ENCODE results near the gene RAF1.

The RAF1 gene

DNA sequence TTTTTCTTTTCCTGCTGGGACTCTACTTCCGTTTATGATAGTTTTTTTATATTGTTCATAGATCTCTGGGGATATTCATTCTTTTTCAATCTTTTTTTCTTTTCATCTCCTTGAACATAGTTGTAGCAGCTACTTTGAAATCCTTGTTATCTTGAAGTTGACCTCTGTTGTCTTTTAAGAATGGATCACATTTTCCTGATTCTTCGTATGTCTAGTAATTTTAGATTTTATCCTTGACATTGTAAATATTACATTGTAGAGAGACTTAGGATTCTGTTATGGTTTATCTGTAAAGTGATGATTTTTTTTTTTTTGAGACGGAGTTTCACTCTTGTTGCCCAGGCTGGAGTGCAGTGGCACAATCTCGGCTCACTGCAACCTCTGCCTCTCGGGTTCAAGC lies 86.5 kb downstream of the RAF1 start:
- Histone ChIP-seq H3K9me3 (ENCODE audit: insufficient read depth, low read depth, low read length) (no peaks in the 10 kb centered on the region), H3K9ac (ENCODE audit: low read depth, low read length) (no peak overlapping the region), H3K4me1 (ENCODE audit: insufficient read depth, low read length) (no peaks in the 10 kb centered on the region), H3K27ac (ENCODE audit: low read depth, low read length) (no peak overlapping the region), H3K4me3 (ENCODE audit: low read length) (no peak overlapping the region), H3K27me3 (ENCODE audit: insufficient read depth, low read length) (no peaks in the 10 kb centered on the region), H3K36me3 (ENCODE audit: insufficient read depth, low read length) (peaks cover 83% of the 10 kb centered on the region)
- WGBS, result 93% methylated on average over 3 of the region's 5 CpGs

DNA sequence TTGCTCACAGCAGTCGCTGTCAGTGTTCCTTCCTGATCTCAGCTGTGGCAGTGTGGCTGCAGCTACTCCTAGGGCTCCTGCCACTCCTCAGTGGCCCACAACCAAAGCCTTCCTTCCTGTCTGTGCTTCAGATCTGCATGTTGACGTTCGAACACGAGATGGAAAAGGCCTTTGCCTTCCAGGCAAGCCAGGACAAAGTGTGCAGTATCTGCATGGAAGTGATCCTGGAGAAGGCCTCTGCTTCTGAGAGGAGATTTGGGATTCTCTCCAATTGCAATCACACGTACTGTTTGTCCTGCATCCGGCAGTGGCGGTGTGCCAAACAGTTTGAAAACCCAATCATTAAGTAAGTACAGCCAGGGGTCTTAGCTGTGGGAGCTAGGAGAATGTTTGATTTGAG lies 89.3 kb downstream of the RAF1 start:
- Histone ChIP-seq H3K4me3 (ENCODE audit: low read length) (no peak overlapping the region), H3K36me3 (ENCODE audit: insufficient read depth, low read length) (peaks cover 91% of the 10 kb centered on the region), H3K9me3 (ENCODE audit: insufficient read depth, low read depth, low read length) (no peaks in the 10 kb centered on the region), H3K27me3 (ENCODE audit: insufficient read depth, low read length) (no peaks in the 10 kb centered on the region), H3K9ac (ENCODE audit: low read depth, low read length) (no peak overlapping the region), H3K4me1 (ENCODE audit: insufficient read depth, low read length) (no peaks in the 10 kb centered on the region), H3K27ac (ENCODE audit: low read depth, low read length) (no peak overlapping the region)
- WGBS, result 96% methylated on average over 7 of the region's 7 CpGs

DNA sequence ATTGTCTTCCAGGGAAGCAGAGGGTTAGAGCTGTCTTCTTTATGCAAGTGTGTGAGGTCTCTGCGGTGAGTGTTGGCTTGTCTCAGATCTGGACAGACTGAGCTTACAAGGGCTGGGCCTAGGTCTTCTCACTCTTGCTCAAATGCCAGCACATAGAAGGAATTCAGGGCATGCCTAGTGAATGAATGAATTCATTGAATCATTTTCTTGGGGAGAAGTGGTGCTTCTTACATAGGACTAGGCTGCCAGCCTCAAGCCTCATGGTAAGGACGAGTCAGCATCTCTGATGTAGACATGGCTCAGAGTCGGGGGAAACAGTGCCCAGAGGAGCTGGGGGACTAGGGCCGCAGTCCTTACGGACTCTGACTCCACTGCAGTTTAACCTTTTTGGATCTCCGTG lies 89.8 kb downstream of the RAF1 start:
- Histone ChIP-seq H3K4me1 (ENCODE audit: insufficient read depth, low read length) (no peaks in the 10 kb centered on the region), H3K4me3 (ENCODE audit: low read length) (no peak overlapping the region), H3K27me3 (ENCODE audit: insufficient read depth, low read length) (no peaks in the 10 kb centered on the region), H3K36me3 (ENCODE audit: insufficient read depth, low read length) (peaks cover 90% of the 10 kb centered on the region), H3K9ac (ENCODE audit: low read depth, low read length) (no peak overlapping the region), H3K9me3 (ENCODE audit: insufficient read depth, low read depth, low read length) (no peaks in the 10 kb centered on the region), H3K27ac (ENCODE audit: low read depth, low read length) (no peak overlapping the region)
- WGBS, result 94% methylated on average over 6 of the region's 6 CpGs

DNA sequence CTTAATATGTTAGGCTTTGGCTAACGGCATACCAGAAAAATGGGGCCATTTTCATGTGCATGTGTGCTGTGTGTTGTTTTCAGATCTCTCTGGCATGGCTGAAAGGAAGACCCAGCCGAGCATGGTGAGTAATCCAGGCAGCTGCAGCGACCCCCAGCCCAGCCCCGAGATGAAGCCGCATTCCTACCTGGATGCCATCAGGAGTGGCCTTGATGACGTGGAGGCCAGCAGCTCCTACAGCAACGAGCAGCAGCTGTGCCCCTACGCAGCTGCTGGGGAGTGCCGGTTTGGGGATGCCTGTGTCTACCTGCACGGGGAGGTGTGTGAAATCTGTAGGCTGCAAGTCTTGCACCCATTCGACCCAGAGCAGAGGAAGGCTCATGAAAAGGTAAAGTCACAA lies 91.9 kb downstream of the RAF1 start:
- no peak overlapping the region for H3K9ac ChIP-seq (ENCODE audit: low read depth, low read length)
- H3K27ac ChIP-seq (ENCODE audit: low read depth, low read length), result no peak overlapping the region
- WGBS, result 90% methylated on average over 11 of the region's 11 CpGs
- peaks cover 81% of the 10 kb centered on the region for H3K36me3 ChIP-seq (ENCODE audit: insufficient read depth, low read length)
- no peaks in the 10 kb centered on the region for H3K9me3 ChIP-seq (ENCODE audit: insufficient read depth, low read depth, low read length)
- H3K4me1 ChIP-seq (ENCODE audit: insufficient read depth, low read length), result no peaks in the 10 kb centered on the region
- H3K4me3 ChIP-seq (ENCODE audit: low read length), result no peak overlapping the region
- no peaks in the 10 kb centered on the region for H3K27me3 ChIP-seq (ENCODE audit: insufficient read depth, low read length)

DNA sequence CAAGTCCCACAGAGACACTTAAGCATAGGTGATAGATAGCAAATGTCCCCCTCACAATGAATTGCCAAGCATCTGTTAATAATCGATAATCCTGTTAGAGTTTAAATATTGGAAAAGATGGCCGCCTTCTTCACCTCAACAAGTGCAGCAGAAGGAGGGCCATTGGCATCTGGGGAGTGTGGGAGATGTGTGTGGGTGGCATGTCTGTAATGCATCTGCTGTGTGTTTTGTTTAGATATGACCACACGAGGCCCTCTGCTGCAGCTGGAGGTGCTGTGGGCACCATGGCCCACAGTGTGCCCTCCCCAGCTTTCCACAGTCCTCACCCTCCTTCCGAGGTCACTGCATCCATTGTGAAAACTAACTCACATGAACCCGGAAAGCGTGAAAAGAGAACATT lies 94.1 kb downstream of the RAF1 start:
- peaks cover 60% of the 10 kb centered on the region for H3K36me3 ChIP-seq (ENCODE audit: insufficient read depth, low read length)
- no peaks in the 10 kb centered on the region for H3K4me1 ChIP-seq (ENCODE audit: insufficient read depth, low read length)
- H3K27me3 ChIP-seq (ENCODE audit: insufficient read depth, low read length), result no peaks in the 10 kb centered on the region
- H3K4me3 ChIP-seq (ENCODE audit: low read length), result no peak overlapping the region
- 96% methylated on average over 6 of the region's 6 CpGs for WGBS
- H3K9me3 ChIP-seq (ENCODE audit: insufficient read depth, low read depth, low read length), result no peaks in the 10 kb centered on the region
- H3K27ac ChIP-seq (ENCODE audit: low read depth, low read length), result no peak overlapping the region
- H3K9ac ChIP-seq (ENCODE audit: low read depth, low read length), result no peak overlapping the region

DNA sequence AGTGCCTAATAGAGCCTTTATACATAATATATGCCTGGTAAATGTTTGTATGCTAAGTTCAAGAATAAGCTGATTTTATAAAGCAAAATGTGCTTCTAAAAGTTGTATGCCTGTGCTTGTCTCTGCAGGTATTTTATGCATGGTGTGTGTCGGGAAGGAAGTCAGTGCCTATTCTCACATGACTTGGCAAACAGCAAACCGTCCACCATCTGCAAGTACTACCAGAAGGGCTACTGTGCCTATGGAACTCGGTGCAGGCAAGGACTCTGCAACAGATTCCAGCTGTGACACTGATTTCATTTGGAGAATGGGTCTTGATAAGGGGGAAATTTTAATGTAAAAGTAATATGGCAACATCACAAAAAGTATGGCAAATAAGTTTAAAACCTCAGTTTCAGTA lies 95.2 kb downstream of the RAF1 start:
- no peaks in the 10 kb centered on the region for H3K27me3 ChIP-seq (ENCODE audit: insufficient read depth, low read length)
- WGBS, result 92% methylated on average over 3 of the region's 3 CpGs
- H3K9me3 ChIP-seq (ENCODE audit: insufficient read depth, low read depth, low read length), result no peaks in the 10 kb centered on the region
- no peak overlapping the region for H3K4me3 ChIP-seq (ENCODE audit: low read length)
- no peak overlapping the region for H3K27ac ChIP-seq (ENCODE audit: low read depth, low read length)
- no peaks in the 10 kb centered on the region for H3K4me1 ChIP-seq (ENCODE audit: insufficient read depth, low read length)
- no peak overlapping the region for H3K9ac ChIP-seq (ENCODE audit: low read depth, low read length)
- H3K36me3 ChIP-seq (ENCODE audit: insufficient read depth, low read length), result peaks cover 49% of the 10 kb centered on the region

DNA sequence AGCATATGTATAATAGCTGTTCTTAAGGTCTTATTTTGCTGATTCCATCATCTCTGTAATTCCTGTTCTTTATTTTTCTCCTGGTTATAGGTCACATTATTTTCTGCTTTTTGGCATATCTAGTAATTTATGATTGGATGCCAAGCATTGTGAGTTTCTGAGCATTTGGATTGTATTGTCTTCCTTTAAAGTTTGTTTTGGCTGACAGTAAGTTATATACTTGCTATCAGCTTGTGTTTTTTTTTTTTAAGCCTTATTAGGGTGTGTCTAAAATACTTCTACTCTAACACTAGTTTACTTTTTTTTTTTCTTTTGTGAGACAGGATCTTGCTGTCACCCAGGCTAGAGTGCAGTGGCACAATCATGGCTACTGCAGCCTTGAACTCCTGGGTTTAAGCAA lies 96.9 kb downstream of the RAF1 start:
- H3K4me3 ChIP-seq (ENCODE audit: low read length), result no peak overlapping the region
- H3K27me3 ChIP-seq (ENCODE audit: insufficient read depth, low read length), result no peaks in the 10 kb centered on the region
- H3K27ac ChIP-seq (ENCODE audit: low read depth, low read length), result no peak overlapping the region
- H3K36me3 ChIP-seq (ENCODE audit: insufficient read depth, low read length), result peaks cover 33% of the 10 kb centered on the region
- no peaks in the 10 kb centered on the region for H3K9me3 ChIP-seq (ENCODE audit: insufficient read depth, low read depth, low read length)
- H3K9ac ChIP-seq (ENCODE audit: low read depth, low read length), result no peak overlapping the region
- peaks cover 13% of the 10 kb centered on the region for H3K4me1 ChIP-seq (ENCODE audit: insufficient read depth, low read length)

DNA sequence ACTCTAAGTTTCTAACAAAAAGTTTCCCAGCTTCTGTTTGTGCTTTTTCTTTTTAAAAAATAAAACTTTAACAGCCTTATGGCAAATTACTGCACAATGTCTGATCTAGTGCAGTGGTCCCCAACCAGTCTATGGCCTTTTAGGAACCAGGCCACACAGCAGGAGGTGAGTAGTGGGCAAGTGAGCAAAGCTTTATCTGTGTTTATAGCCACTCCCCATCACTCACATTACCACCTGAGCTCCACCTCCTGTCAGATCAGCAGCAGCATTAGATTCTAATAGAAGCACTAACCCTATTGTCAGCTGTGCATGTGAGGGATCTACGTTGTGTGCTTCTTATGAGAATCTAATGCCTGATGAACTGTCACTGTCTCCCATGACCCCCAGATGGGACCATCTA lies 101.5 kb downstream of the RAF1 start:
- H3K36me3 ChIP-seq (ENCODE audit: insufficient read depth, low read length), result no peaks in the 10 kb centered on the region
- no peak overlapping the region for H3K4me3 ChIP-seq (ENCODE audit: low read length)
- peaks cover 36% of the 10 kb centered on the region for H3K4me1 ChIP-seq (ENCODE audit: insufficient read depth, low read length)
- no peaks in the 10 kb centered on the region for H3K9me3 ChIP-seq (ENCODE audit: insufficient read depth, low read depth, low read length)
- no peak overlapping the region for H3K9ac ChIP-seq (ENCODE audit: low read depth, low read length)
- no peaks in the 10 kb centered on the region for H3K27me3 ChIP-seq (ENCODE audit: insufficient read depth, low read length)
- WGBS, result 86% methylated on average over 1 of the region's 1 CpG
- H3K27ac ChIP-seq (ENCODE audit: low read depth, low read length), result no peak overlapping the region

DNA sequence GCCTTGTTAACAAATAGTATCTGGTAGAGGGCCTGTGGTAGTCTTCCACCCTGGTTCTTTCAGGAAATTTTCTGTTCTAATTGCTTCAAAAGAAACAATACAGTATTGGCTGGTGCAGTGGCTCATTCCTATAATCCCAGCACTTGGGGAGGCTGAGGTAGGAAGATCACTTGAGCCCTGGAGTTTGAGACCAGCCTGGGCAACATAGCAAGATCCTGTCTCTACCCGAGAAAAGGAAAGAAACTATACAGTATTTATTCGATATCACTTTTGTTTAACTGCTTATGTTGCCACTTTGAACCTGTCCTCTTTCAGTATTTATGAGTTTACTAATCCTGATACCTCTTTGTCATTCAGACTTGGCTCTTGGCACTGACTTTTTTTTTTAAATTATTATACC lies 102.5 kb downstream of the RAF1 start:
- Histone ChIP-seq H3K4me1 (ENCODE audit: insufficient read depth, low read length) (peaks cover 36% of the 10 kb centered on the region), H3K4me3 (ENCODE audit: low read length) (no peak overlapping the region)
- 95% methylated on average over 2 of the region's 2 CpGs for WGBS

DNA sequence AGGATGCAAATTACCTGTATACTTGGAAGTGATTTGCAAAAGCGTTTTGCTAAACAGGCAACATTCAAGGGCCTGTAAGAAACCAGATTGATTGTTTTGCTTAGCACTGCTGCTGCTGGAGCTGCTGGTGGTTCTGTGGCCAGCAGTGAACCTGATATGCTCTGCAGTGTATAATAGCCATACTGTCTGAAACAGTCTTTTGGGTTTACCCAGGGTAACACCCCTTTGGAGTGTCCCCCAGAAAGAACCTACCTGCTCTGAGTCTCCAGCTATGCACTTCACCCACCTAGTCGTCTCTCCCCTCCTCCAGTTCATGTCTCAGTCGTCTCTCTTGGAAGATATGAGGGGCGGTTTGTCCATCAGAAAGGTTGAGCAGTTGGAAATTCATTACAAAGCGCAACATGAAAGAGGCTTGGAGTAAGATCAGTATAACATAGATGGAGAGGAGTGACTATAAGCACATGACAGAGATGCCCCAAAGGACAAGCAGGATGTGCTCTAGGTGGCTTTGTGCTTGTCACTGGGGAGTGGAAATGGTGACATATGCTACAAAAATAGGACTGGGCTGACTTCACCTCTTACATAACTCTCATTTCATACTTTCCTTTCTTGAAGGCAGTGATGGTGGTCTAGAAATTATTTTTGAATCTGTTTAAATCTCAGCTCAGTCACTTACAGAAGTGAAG lies 103.3 kb downstream of the RAF1 start:
- Histone ChIP-seq H3K27me3 (ENCODE audit: insufficient read depth, low read length) (no peaks in the 10 kb centered on the region), H3K36me3 (ENCODE audit: insufficient read depth, low read length) (no peaks in the 10 kb centered on the region), H3K4me3 (ENCODE audit: low read length) (no peak overlapping the region), H3K9ac (ENCODE audit: low read depth, low read length) (no peak overlapping the region), H3K4me1 (ENCODE audit: insufficient read depth, low read length) (peaks cover 36% of the 10 kb centered on the region), H3K9me3 (ENCODE audit: insufficient read depth, low read depth, low read length) (no peaks in the 10 kb centered on the region), H3K27ac (ENCODE audit: low read depth, low read length) (no peak overlapping the region)
- 85% methylated on average over 5 of the region's 5 CpGs for WGBS

More for the DNA sequence above, 102.5 kb downstream of the RAF1 start:
- no peaks in the 10 kb centered on the region for H3K36me3 ChIP-seq (ENCODE audit: insufficient read depth, low read length)
- H3K9ac ChIP-seq (ENCODE audit: low read depth, low read length), result no peak overlapping the region
- no peaks in the 10 kb centered on the region for H3K27me3 ChIP-seq (ENCODE audit: insufficient read depth, low read length)
- H3K27ac ChIP-seq (ENCODE audit: low read depth, low read length), result no peak overlapping the region
- H3K9me3 ChIP-seq (ENCODE audit: insufficient read depth, low read depth, low read length), result no peaks in the 10 kb centered on the region

DNA sequence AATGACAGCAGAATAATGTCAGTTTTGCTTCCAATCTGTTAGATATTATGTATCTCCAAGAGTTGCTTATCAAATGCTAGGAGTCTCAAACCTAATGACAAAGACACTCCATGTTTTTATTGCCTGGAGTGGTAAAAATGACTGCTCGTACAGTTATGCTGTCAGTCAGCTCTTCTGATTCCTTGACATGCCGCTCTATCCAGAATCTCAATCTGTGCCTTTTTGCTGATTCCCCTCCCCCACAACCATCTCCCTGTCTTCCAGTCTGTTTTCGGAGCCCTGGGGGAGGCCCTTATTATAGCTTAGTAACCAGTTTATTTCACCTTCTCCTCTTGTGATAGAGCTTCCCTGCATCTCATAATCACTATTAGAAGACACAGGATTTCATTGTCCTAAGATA lies 104.4 kb downstream of the RAF1 start:
- Histone ChIP-seq H3K27me3 (ENCODE audit: insufficient read depth, low read length) (no peaks in the 10 kb centered on the region), H3K36me3 (ENCODE audit: insufficient read depth, low read length) (no peaks in the 10 kb centered on the region), H3K27ac (ENCODE audit: low read depth, low read length) (no peak overlapping the region), H3K9me3 (ENCODE audit: insufficient read depth, low read depth, low read length) (no peaks in the 10 kb centered on the region), H3K4me3 (ENCODE audit: low read length) (no peak overlapping the region; the same call in 1 of the 2 replicates), H3K9ac (ENCODE audit: low read depth, low read length) (no peak overlapping the region), H3K4me1 (ENCODE audit: insufficient read depth, low read length) (peaks cover 36% of the 10 kb centered on the region)
- 88% methylated on average over 3 of the region's 3 CpGs for WGBS

DNA sequence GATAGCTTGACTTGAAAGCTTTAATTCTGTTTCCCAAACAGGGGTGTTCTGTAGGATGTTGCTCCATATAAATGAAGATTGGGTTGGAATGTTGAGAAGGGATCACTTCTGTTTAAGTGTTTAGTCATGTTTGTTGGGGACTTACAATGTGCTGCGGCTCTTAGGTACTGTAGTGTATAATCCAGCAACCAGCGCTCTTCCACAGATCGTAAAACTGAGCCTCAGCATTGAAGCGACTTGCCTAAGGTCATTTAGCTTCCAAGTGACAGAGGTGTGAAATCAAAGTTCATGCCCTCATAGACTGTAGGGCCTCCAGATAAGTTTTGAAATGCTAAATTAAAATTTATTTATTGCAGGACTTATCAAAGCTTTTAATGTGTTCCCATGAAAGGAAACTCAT lies 105.2 kb downstream of the RAF1 start:
- 90% methylated on average over 4 of the region's 4 CpGs for WGBS
- Histone ChIP-seq H3K9me3 (ENCODE audit: insufficient read depth, low read depth, low read length) (no peaks in the 10 kb centered on the region), H3K27ac (ENCODE audit: low read depth, low read length) (no peak overlapping the region), H3K27me3 (ENCODE audit: insufficient read depth, low read length) (no peaks in the 10 kb centered on the region), H3K9ac (ENCODE audit: low read depth, low read length) (0 out of 2 replicates have a peak overlapping the region, but pooled peaks have one; percentile 28), H3K4me3 (ENCODE audit: low read length) (peak overlapping the region; percentile 68), H3K36me3 (ENCODE audit: insufficient read depth, low read length) (no peaks in the 10 kb centered on the region), H3K4me1 (ENCODE audit: insufficient read depth, low read length) (peaks cover 36% of the 10 kb centered on the region)
